ENCODE data around the gene FIS1. TPM values are rescaled to one million over a fixed set of nuclear protein-coding genes. Genes with fewer than 3 reads are reported as not detected.
"Not testable (repeated sequence)": the region's sequence is repeated elsewhere in the genome, so short reads cannot be mapped to it uniquely, and the experiment has no call there.

The FIS1 gene
- total RNA-seq, result 178 TPM
- 100 to 1,000 TPM; 124 to 154 (median 137) TPM for polyA plus RNA-seq (ENCODE audit: insufficient read depth in 1 of 8, insufficient read length in 8 of 8, low replicate concordance in 1 of 8)
- long read RNA-seq, donor 1, transcript FIS1-201 (5 exons, 734 nt), result major isoform, 36 of 39 reads
- long read RNA-seq, donor 1, partial matches to known transcripts, result 0 of 39 reads
- long read RNA-seq, donor 1, other reads (novel, unspliced or antisense), result 0 of 39 reads
- long read RNA-seq, donor 2, transcript FIS1-201 (5 exons, 734 nt), result major isoform, 6 of 8 reads
- long read RNA-seq, donor 2, partial matches to known transcripts, result 0 of 8 reads
- long read RNA-seq, donor 2, other reads (novel, unspliced or antisense), result 0 of 8 reads
- long read RNA-seq, donor 3, transcript FIS1-201 (5 exons, 734 nt), result major isoform, 72 of 81 reads
- long read RNA-seq, donor 3, partial matches to known transcripts, result 0 of 81 reads
- long read RNA-seq, donor 3, other reads (novel, unspliced or antisense), result 0 of 81 reads
- long read RNA-seq, donor 4, transcript FIS1-201 (5 exons, 734 nt), result major isoform, 50 of 58 reads
- long read RNA-seq, donor 4, partial matches to known transcripts, result 0 of 58 reads
- long read RNA-seq, donor 4, other reads (novel, unspliced or antisense), result 0 of 58 reads
- long read RNA-seq, donor 5, transcript FIS1-201 (5 exons, 734 nt), result major isoform, 166 of 197 reads
- long read RNA-seq, donor 5, transcript FIS1-204 (4 exons, 745 nt), result minor isoform, 13 of 197 reads
- long read RNA-seq, donor 5, partial matches to known transcripts, result 0 of 197 reads
- long read RNA-seq, donor 5, other reads (novel, unspliced or antisense), result 9 of 197 reads
- long read RNA-seq, donor 6, transcript FIS1-204 (4 exons, 745 nt), result minor isoform, 15 of 182 reads
- long read RNA-seq, donor 6, transcript FIS1-201 (5 exons, 734 nt), result major isoform, 162 of 182 reads
- long read RNA-seq, donor 6, partial matches to known transcripts, result 0 of 182 reads
- long read RNA-seq, donor 6, other reads (novel, unspliced or antisense), result 0 of 182 reads
- long read RNA-seq, donor 7, transcript FIS1-201 (5 exons, 734 nt), result major isoform, 97 of 105 reads
- long read RNA-seq, donor 7, partial matches to known transcripts, result 0 of 105 reads
- long read RNA-seq, donor 7, other reads (novel, unspliced or antisense), result 0 of 105 reads
- long read RNA-seq, donor 8, transcript FIS1-201 (5 exons, 734 nt), result major isoform, 51 of 66 reads
- long read RNA-seq, donor 8, partial matches to known transcripts, result 9 of 66 reads
- long read RNA-seq, donor 8, other reads (novel, unspliced or antisense), result 0 of 66 reads
- long read RNA-seq, donor 9, transcript FIS1-201 (5 exons, 734 nt), result major isoform, 61 of 68 reads
- long read RNA-seq, donor 9, partial matches to known transcripts, result 0 of 68 reads
- long read RNA-seq, donor 9, other reads (novel, unspliced or antisense), result 0 of 68 reads
- long read RNA-seq, donor 10, transcript FIS1-201 (5 exons, 734 nt), result major isoform, 93 of 101 reads
- long read RNA-seq, donor 10, transcript FIS1-204 (4 exons, 745 nt), result minor isoform, 6 of 101 reads
- long read RNA-seq, donor 10, partial matches to known transcripts, result 0 of 101 reads
- long read RNA-seq, donor 10, other reads (novel, unspliced or antisense), result 0 of 101 reads
- long read RNA-seq, donor 11, transcript FIS1-201 (5 exons, 734 nt), result major isoform, 64 of 67 reads
- long read RNA-seq, donor 11, partial matches to known transcripts, result 0 of 67 reads
- long read RNA-seq, donor 11, other reads (novel, unspliced or antisense), result 0 of 67 reads

GRCh38 chr7:101244375-101245146 lies at the start of gene FIS1:
Gene FIS1, minus strand, starts transcription at chr7:101245081. Its CDS starts 77 bp downstream, at chr7:101245004.
- H3K27me3 ChIP-seq (ENCODE audit: control insufficient read depth, insufficient read depth, low read length), result no peaks in the 10 kb centered on the region
- DNase-seq, result peak; percentile 97
- H3K4me1 ChIP-seq (ENCODE audit: control insufficient read depth, insufficient read depth, low read length), result peaks cover 25% of the 10 kb centered on the region
- H3K36me3 ChIP-seq (ENCODE audit: control insufficient read depth, insufficient read depth, low read length), result peaks cover 40% of the 10 kb centered on the region
- peak within 1 kb of the TSS; percentile 96 for H3K27ac ChIP-seq (ENCODE audit: low read length)
- WGBS (ENCODE audit: insufficient coverage), result under 1% methylated on average over 45 of the region's 45 CpGs
- peak within 1 kb of the TSS; percentile 89 for H3K4me3 ChIP-seq (ENCODE audit: low read length)
- H3K9me3 ChIP-seq (replicated peaks; ENCODE audit: control insufficient read depth, low read depth, low read length), result no peaks in the 10 kb centered on the region

GRCh38 chr7:101294039-101294831 lies 49.4 kb upstream of the FIS1 start:
- 27% methylated on average over 5 of the region's 12 CpGs for WGBS (ENCODE audit: insufficient coverage)
- H3K27ac ChIP-seq (ENCODE audit: low read length), result no peak overlapping the region
- H3K27me3 ChIP-seq (ENCODE audit: control insufficient read depth, insufficient read depth, low read length), result peaks cover 66% of the 10 kb centered on the region
- H3K4me1 ChIP-seq (ENCODE audit: control insufficient read depth, insufficient read depth, low read length), result no peaks in the 10 kb centered on the region
- no peaks in the 10 kb centered on the region for H3K36me3 ChIP-seq (ENCODE audit: control insufficient read depth, insufficient read depth, low read length)
- no peak for DNase-seq
- H3K9me3 ChIP-seq (replicated peaks; ENCODE audit: control insufficient read depth, low read depth, low read length), result no peaks in the 10 kb centered on the region
- H3K4me3 ChIP-seq (ENCODE audit: low read length), result no peak overlapping the region

- H3K36me3 ChIP-seq (ENCODE audit: control insufficient read depth, insufficient read depth, low read length); H3K9me3 ChIP-seq (replicated peaks; ENCODE audit: control insufficient read depth, low read depth, low read length); DNase-seq; H3K4me3 ChIP-seq (ENCODE audit: low read length); H3K4me1 ChIP-seq (ENCODE audit: control insufficient read depth, insufficient read depth, low read length); H3K27ac ChIP-seq (ENCODE audit: low read length): not testable (repeated sequence)
- 46% methylated on average over 7 of the region's 16 CpGs for WGBS (ENCODE audit: insufficient coverage)
- H3K27me3 ChIP-seq (ENCODE audit: control insufficient read depth, insufficient read depth, low read length), result peaks cover 62% of the 10 kb centered on the region
Measured at GRCh38 chr7:101293069-101294021, 48.5 kb upstream of the FIS1 start.

- DNase-seq; H3K9me3 ChIP-seq (replicated peaks; ENCODE audit: control insufficient read depth, low read depth, low read length); H3K4me1 ChIP-seq (ENCODE audit: control insufficient read depth, insufficient read depth, low read length); H3K36me3 ChIP-seq (ENCODE audit: control insufficient read depth, insufficient read depth, low read length); H3K4me3 ChIP-seq (ENCODE audit: low read length); H3K27ac ChIP-seq (ENCODE audit: low read length): not testable (repeated sequence)
- H3K27me3 ChIP-seq (ENCODE audit: control insufficient read depth, insufficient read depth, low read length), result peaks cover 60% of the 10 kb centered on the region
- WGBS (ENCODE audit: insufficient coverage), result no CpG with 5 or more reads among the region's 5 CpGs
Measured at GRCh38 chr7:101292566-101292965, 47.7 kb upstream of the FIS1 start.

DNA sequence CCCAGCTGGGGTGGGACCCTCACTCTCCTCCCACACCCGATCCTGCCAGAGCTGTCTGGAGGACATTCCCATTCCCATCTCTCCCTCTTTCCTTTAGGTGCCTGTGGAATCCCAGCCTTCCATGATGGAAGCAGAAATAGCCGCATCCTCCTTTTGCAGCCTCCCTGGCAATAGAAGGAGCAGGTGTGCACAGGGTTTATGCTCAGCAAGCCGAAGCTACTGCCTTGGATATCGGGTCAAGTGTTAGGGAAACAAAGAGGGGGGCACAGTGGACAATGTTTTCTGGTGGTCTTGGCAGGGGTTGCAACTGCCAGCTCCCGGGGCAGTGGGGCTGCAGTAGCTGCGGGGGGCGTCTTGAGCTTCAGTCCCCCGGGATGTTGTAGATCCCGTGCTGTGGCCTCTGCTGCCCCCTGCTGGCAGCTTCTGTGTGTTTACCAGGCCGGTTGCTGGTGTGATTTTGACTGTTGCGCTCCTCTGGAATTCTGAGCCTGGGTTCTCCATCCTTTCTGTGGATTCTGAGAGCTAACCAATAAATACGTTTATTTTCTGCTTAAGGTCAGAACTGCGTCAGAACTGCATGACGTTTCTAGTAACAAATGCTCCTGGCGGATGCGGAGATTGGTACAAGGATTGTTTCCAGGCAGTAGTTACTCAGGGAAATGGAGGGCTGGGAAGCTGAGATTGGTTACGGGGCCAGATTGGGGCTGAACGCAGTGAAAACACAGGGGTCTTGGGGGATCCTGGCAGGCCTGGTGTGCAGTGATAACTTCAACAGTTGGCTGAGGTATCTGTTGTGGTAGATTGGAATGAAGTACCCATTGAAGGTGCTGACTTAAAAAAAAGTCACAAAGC lies 45.5 kb upstream of the FIS1 start:
- WGBS (ENCODE audit: insufficient coverage), result 22% methylated on average over 11 of the region's 18 CpGs
- H3K27ac ChIP-seq (ENCODE audit: low read length); H3K4me3 ChIP-seq (ENCODE audit: low read length); DNase-seq; H3K4me1 ChIP-seq (ENCODE audit: control insufficient read depth, insufficient read depth, low read length); H3K36me3 ChIP-seq (ENCODE audit: control insufficient read depth, insufficient read depth, low read length); H3K9me3 ChIP-seq (replicated peaks; ENCODE audit: control insufficient read depth, low read depth, low read length): not testable (repeated sequence)
- peaks cover 53% of the 10 kb centered on the region for H3K27me3 ChIP-seq (ENCODE audit: control insufficient read depth, insufficient read depth, low read length)

DNA sequence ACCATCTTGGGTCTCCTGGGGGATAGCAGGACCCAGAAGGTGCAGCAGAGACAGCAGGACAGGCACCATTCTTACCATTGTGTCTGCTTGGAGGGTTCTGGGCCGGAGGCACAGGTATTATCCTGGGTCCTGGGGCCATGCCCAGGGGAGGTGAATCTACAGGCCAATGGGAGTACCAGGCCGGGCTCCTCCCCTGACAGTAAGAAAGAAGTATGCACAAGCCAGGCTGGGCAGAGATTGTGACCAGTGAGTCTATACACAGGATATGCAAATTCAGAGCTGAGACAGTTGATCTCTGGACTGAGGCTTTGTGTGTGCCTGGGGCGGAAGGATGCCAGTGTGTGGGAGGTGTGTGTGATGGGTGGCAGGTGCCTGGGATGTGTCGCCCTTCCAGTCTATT lies 44.8 kb upstream of the FIS1 start:
- not testable (repeated sequence) for H3K36me3 ChIP-seq (ENCODE audit: control insufficient read depth, insufficient read depth, low read length); H3K4me3 ChIP-seq (ENCODE audit: low read length); H3K4me1 ChIP-seq (ENCODE audit: control insufficient read depth, insufficient read depth, low read length); H3K27ac ChIP-seq (ENCODE audit: low read length); H3K9me3 ChIP-seq (replicated peaks; ENCODE audit: control insufficient read depth, low read depth, low read length); DNase-seq
- peaks cover 48% of the 10 kb centered on the region for H3K27me3 ChIP-seq (ENCODE audit: control insufficient read depth, insufficient read depth, low read length)
- WGBS (ENCODE audit: insufficient coverage), result 57% methylated on average over 1 of the region's 4 CpGs

- Histone ChIP-seq H3K27ac (ENCODE audit: low read length) (no peak overlapping the region), H3K27me3 (ENCODE audit: control insufficient read depth, insufficient read depth, low read length) (peaks cover 38% of the 10 kb centered on the region), H3K4me1 (ENCODE audit: control insufficient read depth, insufficient read depth, low read length) (no peaks in the 10 kb centered on the region), H3K9me3 (replicated peaks; ENCODE audit: control insufficient read depth, low read depth, low read length) (no peaks in the 10 kb centered on the region), H3K4me3 (ENCODE audit: low read length) (no peak overlapping the region), H3K36me3 (ENCODE audit: control insufficient read depth, insufficient read depth, low read length) (no peaks in the 10 kb centered on the region)
- no CpG with 5 or more reads among the region's 3 CpGs for WGBS (ENCODE audit: insufficient coverage)
- no peak for DNase-seq
Measured at GRCh38 chr7:101288439-101288838, 43.6 kb upstream of the FIS1 start.

All from muscle of leg (tissue), 16 donors.